Activated T-cell treated with anti-CD3 and anti-CD28 coated beads for 4 hours (primary cell): Measurements from ENCODE around the gene AGRN.
"Not testable (repeated sequence)": the region's sequence is repeated elsewhere in the genome, so short reads cannot be mapped to it uniquely, and the experiment has no call there.

Experiments
- DNase-seq: peaks from one replicate; pipeline ENCODE4 v3.0.0-alpha.2; 2020

The AGRN gene

DNA sequence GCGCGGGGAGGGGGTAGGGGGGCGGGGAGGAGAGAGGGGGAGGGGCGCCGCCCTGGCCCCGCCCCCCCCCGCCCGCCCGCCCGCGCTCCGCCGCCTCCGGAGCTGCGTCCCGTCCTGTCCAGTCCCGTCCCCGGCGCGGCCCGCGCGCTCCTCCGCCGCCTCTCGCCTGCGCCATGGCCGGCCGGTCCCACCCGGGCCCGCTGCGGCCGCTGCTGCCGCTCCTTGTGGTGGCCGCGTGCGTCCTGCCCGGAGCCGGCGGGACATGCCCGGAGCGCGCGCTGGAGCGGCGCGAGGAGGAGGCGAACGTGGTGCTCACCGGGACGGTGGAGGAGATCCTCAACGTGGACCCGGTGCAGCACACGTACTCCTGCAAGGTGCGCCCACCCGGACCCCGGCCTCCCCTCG lies at the start of gene AGRN:
Gene AGRN (plus strand): TSS at position 121 of the 405 bp plus-strand sequence. CDS start 53 bp downstream, at position 174.
- DNase-seq, result no peak

DNA sequence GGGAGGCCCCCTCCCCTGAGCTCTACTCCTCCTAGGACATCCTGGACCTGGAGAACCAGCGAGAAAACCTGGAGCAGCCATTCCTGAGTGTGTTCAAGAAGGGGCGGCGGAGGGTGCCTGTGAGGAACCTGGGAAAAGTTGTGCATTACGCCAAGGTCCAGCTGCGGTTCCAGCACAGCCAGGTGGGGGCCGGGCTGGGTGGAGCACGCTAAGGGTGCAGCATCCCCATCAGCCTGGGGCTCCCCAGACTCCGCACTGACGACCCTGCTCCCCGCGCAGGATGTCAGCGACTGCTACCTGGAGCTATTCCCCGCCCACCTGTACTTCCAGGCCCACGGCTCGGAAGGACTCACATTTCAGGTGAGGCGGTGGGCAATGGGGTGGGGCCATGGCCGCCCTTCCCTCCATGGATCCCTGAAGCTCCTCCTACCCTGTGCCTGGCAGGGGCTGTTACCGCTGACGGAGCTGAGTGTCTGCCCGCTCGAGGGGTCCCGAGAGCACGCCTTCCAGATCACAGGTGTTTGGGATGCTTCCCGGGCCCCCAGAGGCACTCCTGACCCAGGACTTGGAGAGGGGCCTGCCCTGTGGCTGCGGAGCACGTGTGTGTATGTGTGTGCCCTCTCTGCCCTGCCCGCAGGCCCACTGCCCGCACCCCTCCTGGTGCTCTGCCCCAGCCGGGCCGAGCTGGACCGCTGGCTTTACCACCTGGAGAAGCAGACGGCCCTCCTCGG lies 49.5 kb upstream of the AGRN start:
- no peak for DNase-seq

DNA sequence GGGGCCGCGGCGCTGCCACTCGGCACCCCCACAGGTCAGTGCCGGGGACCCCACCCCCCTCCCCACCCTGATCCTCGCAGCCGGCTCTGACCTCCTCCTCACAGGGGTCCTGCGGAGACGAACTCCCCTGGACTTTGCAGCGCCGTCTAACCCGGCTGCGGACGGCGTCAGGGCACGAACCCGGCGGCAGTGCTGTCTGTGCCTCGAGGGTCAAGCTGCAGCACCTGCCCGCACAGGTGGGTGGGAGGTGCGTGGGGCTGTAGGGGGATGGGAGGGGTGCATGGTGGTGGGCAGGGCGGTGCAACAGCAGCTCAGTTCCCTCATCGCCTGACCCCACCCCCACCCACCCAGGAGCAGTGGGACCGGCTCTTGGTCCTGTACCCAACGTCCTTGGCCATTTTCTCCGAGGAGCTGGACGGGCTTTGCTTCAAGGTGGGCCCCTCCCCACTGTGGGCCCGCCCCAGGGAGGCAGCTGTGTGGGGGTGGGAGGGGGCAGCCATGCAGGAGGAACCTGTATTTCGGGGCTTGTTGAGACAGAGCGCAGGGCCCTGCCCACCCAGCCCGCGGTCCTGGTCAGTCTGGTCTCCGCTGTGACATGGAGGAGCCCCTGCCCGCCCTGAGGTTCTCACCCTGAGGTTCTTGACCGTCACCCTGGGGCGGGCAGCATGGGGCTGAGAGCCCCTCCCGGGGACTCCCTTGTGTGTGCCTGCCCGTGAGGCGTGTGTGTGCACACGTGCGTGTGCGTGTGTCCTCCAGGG lies 48.8 kb upstream of the AGRN start:
- no peak for DNase-seq

DNA sequence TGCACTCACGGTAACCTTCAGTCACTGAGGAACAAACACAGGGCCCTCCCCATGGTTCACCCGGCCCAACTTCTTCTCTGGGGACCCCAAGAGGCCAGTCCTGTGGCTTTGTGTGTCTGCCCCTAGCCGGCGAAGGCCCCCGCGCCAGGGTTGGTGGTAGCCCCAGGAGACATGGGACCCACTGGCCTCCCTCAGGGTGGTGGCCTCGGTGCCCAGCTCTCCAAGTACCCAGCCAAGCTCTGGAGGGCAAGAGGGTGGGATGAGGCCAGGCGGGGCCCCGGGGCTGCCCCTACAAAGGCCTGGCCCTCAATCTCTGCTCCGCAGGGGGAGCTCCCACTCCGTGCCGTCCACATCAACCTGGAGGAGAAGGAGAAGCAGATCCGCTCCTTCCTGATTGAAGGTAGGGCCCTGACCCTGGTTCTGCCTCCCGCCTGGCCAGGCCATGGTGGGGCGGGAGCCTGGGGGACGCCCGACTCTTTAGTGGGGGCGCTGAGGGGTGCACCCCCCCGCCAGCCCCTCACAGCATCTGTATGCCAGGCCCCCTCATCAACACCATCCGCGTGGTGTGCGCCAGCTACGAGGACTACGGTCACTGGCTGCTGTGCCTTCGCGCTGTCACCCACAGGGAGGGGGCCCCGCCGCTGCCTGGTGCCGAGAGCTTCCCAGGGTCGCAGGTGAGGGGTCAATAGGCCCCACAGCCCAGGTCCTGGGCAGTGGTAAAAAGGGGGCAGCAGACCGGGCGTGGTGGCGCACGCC lies 48.0 kb upstream of the AGRN start:
- no peak for DNase-seq

DNA sequence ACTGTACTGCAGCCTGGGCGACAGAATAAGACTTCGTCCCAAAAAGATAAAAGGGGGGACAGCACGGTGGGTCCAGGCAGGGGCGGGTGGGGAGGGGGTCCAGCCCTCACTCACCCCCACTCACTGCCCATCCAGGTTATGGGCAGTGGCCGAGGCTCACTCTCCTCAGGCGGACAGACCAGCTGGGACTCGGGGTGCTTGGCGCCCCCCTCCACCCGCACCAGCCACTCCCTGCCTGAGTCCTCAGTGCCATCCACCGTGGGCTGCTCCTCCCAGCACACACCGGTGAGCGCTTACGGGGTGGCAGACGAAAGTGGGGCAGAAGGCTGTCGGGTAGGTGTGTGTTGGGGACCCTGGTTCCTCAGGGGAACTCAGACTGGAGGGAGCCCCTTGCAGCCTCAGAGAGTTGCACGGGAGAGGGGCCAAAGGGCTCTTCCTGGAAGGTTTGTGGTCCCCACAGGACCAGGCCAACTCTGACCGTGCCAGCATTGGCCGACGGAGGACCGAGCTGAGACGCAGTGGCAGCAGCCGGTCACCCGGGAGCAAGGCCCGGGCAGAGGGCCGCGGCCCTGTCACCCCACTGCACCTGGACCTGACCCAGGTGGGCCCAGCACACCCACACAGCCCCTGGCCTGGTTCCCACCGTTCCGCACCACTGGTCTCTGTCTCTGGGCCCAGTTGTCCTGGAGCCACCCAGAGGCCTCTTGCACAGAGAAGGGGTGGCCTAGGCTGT lies 47.0 kb upstream of the AGRN start:
- no peak for DNase-seq

DNA sequence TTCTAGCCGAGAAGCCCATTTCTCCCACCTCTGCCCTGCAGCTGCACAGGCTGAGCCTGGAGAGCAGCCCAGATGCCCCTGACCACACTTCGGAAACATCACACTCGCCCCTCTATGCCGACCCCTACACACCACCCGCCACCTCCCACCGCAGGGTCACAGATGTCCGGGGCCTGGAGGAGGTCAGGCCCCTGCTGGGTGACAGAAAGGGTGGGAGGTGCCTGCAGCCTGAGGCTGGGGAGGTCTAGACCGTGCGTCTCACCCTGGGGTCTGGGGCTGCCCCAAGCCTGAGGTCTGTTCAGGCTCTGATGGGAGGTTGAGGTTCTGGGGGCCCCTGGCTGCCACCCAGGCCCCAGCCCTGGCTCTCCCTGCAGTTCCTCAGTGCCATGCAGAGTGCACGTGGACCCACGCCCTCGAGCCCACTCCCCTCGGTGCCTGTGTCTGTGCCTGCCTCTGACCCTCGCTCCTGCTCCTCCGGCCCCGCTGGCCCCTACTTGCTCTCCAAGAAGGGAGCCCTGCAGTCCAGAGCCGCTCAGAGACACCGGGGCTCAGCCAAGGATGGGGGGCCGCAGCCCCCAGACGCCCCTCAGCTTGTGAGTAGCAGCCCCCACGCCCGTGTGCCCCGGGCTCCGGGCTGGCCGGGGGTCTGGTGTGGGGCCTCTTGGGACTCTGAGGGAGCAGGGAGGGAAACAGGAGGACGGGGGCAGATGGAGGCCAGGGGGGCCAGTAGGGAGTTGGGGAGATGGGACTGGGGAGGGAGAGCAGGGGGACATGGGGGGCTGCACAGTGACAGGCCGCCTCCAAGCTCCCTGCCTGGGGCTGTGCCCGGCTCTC lies 46.2 kb upstream of the AGRN start:
- no peak for DNase-seq

DNA sequence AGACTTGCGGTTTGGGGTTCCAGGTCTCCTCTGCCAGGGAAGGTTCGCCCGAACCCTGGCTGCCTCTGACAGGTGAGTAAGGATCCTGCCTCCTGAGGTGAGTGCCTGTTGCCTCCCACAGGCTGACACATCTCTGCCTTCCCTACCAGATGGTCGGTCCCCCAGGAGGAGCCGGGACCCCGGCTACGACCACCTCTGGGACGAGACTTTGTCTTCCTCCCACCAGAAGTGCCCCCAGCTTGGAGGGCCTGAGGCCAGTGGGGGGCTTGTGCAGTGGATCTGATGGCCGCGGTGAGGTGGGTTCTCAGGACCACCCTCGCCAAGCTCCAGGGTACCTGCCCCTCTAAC lies 45.7 kb upstream of the AGRN start:
- no peak for DNase-seq

DNA sequence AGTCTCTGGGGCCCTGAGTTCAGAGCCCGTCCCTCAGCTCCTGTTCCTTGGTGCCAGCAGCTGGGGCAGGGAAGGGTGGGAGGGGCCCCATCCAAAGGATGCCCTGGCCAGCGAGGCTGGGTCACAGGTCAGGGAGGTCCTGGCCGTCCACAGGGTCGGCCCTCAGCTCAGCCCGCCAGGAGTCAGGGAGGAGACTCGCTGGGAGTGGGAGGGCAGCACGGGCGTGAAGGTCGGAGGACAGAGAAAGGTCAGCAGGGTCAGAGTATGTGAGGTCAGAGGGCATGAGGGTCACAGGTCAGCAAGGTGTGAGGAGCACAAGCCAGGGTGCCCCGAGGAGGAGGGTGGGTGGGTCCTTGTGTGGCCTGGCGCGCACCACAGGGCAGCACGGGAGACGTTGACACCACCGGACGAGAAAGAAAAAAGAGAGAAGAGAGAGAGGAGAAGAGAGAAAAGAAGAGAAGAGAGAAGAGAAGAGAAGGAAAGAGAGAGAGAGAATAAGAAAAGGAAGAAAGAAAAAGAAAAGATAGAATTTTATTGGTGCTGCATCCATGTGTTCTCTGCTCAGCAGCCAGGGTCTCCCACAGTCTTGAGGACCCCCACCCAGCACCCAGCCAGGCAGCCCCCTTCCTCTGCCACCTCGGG lies 45.1 kb upstream of the AGRN start:
- no peak for DNase-seq

DNA sequence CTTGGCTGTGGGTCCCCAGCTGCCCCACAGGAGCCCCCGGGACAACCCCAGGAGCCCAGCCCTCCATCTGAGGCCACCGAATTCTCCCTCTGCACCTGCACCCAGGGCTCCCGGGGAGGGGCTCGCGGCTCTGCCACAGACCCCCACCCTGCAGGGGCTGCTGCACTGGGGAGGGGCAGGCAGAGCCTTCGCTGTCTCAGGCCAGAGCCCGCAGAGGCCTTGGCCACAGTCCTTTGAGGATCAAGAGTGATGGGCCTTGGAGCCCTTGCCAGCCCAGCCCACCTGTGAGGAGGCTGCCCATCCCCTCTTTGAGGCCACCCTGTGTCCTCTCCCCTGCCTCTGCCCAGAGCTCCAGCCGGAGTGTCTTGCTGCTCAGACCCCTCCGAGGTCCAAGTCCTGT lies 44.6 kb upstream of the AGRN start:
- no peak for DNase-seq

DNA sequence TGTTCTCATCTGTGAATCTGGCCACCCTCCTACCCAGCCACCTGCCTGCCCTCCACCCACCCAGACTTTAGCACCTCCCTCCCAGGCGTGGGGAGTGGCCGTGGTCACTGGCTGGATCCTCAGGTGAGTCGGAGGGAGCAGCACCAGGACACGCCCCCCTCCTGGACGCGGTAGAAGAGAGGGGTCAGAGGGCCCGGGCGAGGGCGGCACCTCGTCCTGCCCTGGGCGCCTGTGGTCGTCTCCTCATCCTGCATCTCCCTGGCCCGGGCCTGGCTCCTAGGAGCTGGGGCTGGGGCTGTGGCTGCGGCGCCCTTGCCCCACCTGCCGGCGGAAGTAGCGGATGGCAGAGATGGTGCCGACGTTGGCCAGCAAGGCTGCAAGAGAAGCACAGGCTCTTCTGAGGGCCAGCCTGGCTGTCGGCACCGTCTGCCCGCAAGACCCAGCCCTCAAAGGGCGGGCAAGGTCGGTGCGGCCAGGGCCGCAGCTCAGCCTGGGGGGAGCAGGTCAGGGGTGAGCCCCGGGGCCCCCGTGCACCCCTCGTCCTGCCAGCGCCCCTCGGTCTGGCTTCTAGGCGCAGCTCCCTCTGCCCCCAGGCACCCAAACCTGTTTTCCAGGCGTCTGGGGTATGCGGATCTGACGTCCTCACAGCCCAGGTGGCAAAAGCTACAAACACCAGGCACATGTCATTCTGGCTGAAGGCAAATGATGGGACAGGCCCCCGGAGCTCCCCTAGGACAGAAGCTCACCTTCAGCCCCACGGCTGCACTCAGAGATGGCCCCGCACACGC lies 43.8 kb upstream of the AGRN start:
- peak; percentile 47 for DNase-seq

DNA sequence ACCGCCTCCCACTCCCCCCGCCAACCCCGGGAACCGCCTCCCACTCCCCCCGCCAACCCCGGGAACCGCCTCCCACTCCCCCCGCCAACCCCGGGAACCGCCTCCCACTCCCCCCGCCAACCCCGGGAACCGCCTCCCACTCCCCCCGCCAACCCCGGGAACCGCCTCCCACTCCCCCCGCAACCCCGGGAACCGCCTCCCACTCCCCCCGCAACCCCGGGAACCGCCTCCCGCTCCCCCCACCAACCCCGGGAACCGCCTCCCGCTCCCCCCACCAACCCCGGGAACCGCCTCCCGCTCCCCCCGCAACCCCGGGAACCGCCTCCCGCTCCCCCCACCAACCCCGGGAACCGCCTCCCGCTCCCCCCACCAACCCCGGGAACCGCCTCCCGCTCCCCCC lies 43.1 kb upstream of the AGRN start:
- DNase-seq, result not testable (repeated sequence)

DNA sequence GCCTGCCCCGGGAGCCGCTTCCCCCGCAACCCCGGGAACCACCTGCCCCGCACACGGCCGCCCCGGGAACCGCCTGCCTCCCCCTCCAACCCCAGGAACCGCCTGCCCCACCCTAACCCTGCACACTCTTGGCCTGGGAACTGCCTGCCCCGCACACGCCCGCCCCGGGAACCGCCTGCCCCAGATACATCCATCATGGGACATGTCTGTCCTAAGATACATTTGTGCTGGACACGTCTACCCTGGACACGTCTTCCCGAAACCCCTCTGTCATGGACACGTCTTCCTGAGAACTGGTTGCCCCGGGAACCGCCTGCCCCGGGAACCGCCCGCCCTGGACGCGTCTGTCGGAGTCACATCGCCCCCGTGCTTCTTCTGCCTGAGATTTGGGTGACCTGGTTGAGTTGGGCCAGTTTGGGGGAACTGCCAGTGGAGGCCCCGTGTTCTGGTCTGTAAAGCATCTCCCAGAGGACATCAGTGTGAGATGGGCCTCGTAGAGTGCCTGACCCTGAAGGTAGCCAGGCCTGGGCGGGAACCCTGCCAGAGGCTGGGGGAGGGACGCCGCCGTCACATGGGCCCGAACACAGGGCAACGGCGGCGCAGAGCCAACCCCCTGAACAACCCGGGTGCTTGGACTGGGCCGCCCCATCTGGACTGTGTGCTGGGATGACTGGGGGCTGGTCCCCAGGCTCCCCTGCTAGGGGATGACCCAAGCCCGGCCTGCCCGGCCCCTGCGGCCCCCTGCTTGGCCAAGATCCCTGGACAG lies 41.7 kb upstream of the AGRN start:
- no peak for DNase-seq

DNA sequence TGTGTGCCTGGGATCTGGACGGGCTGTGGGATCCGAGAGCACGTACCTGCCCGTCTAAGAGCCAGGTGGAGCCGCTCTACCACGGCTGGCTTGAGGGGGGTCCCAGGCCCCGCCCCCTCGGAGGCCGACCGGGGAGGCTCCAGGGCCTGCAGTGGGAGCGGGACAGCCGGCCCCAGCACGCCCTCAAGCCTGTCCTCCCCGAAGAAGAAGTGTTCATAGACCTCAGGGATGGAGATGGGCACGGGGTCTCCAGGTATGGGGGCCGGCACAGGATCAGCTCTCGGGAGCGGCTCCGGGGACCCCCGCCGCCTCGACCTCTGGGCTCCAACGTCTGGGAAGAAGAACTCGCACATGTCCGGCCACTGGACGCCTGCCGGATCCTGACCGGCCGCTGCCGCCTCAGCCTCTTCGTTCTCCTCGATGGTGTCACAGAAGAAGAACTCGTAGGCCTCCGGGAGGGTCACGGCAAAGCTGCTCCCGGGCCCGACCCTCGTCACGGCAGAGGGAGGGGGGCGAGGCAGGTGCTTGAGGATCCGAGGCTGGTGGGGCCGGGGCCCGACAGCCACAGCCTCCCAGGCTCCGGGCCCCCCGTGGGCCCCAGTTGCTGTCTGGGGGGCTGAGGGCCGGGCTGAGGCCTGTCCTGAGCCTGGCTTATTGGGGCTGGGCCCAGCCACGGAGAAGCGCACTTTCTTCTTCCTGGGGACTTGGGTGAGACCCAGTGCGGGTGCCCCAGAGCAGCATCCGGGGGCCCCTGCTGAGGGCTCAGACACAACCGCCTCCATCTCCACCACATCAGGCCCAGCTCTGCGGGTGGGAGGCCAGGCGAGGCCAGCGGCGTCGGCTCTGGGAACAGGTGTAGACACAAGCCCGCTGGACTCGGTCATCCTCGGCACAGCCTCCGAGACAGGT lies 40.8 kb upstream of the AGRN start:
- no peak for DNase-seq

DNA sequence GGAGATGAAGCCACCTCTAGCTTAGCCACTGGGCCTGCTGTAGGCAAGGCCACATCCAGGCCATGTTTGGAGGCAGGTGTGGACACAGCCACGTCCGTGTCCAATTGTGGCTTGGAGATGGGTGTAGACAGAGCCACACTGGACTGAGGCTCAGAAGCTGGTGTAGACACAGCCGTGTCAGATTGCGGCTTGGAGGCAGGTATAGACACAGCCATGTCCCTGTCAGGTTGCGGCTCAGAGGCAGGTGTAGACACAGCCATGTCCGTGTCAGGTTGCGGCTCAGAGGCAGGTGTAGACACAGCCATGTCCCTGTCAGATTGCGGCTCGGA lies 40.2 kb upstream of the AGRN start:
- no peak for DNase-seq

DNA sequence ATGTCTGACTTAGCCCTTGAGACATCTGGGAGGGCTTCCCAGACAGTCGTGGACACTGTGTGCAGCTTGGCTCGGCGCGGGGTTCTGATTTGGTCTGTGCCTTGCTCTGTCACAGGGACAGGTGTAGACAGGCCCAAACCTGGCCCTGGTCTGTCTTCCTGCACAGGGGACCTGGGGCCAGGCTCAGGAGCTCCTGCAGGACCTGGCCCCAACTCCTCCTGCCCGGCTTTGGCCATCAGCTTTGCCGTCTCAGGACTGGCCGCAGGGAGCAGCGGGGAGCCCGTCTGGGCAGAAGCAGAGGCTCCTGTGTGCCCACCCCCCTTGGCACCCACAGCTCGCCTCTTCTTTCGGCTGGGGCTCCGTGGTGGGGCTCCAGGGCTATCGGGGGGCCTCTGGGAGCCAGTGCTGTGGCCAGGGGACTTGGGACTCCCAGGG lies 39.8 kb upstream of the AGRN start:
- no peak for DNase-seq

DNA sequence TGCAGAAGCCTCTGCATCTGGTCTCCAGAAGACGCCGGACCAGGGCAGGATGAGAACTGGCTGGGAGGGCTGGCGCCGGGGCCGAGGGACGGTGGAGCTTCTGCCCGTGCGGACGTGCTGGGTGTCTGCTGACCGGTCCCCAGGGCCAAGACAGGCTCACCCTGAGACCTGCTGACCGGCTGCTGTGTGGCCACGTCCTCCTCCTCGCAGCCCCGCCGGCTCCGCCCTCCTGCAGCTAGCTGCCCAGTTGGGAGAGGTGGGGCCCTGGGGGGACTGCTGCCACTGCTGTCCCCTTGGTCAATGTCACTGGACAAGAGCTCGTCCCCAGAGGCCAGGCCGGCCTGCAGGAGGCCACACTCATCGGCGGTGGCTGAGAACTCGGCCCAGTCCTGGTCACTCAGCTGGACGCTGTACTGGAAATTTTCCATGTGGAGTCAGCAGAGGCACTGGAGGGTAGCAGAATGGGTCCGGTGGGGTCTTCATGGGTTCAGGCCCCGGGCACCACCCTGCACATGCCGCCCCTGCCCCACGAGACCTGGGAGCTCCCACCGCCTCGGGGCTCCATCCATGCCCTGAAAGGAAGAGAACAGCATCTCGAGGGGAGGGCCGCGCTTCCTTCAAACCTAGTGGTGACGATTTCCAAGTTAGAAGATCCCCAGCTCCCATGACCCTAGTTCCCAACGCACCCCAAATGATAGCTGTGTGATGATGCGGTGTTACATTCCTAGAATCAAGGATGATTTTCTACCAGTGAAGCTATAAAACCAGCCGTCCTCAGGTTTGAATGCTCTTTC lies 39.1 kb upstream of the AGRN start:
- DNase-seq, result no peak

DNA sequence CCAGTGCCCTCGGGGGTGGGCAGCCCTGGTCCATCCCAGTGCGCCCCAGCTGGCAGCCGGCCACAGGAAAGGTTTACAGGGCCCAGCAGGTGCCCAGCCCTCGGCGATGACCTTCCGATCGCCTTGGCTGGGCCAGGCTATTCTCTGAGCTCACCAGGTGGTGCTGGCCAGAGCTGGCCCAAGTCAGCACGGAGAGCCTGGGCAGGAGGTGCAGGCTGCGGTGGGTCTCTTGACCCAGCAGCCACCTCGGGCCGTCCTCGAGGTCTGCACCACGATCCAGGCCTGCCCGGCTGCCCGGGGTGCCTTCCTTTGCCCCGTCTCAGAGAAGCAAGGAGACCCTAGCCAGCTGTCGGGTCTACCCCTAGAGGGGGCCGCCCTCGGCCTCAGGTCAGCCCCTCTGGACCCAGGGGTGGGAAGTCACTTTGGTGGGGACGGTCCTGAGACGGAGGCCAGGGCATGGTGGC lies 38.4 kb upstream of the AGRN start:
- no peak for DNase-seq

DNA sequence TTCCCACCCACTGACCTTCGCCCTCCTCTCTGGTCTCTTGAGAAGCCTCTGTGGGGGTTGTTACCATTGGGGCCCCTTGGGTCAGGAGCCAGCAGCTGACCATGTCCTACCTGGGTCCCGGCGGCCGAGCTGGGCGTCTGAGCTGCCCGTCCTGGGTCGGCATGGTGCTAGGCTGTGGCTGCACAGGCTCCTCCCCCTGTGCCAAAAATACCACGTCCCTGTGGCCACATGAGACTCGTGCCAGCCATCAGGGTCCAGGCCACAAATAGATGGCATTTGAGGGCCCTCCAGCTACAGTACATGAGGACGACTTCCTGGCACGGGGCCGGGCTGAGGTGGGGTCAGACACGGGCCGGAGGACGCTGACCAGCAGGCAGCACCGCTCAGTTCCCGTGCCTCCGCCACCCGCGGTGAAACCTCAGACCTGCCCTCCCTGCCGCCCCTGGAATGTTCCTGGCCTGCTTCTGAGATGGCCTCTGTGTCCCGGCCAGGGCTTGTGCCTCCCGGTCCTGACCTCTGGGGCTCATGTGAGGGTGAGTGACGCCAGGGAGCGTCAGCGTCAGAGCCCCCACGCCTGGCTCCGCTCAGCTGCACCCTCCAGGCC lies 37.9 kb upstream of the AGRN start, which contains the start of gene PERM1:
Gene PERM1 (minus strand): TSS at position 139 of the 604 bp plus-strand sequence. CDS start 1,064 bp downstream, outside the sequence.
- DNase-seq, result no peak
